ENCODE data around the gene BTK.

BTK gene

GRCh38 chrX:101417981-101418841 lies 32.2 kb upstream of the BTK start:
- Histone ChIP-seq H3K9me3 (ENCODE audit: severe bottlenecking) (no peaks in the 10 kb centered on the region), H3K4me3 (ENCODE audit: low read depth, low read length) (peak overlapping the region; percentile 51), H3K27me3 (ENCODE audit: insufficient read depth, low read depth, severe bottlenecking) (peaks cover 12% of the 10 kb centered on the region), H3K27ac (peak overlapping the region; percentile 86), H3K36me3 (no peaks in the 10 kb centered on the region; the same call in none of the 2 replicates)
- TF ChIP-seq CTCF (IDR thresholded peaks at IDR 0.05; ENCODE audit: low read depth, low read length): no peak
- peak; percentile 63 for DNase-seq

GRCh38 chrX:101417190-101417589 lies 31.2 kb upstream of the BTK start:
- no peak overlapping the region for H3K27ac ChIP-seq
- no peak for TF ChIP-seq CTCF (IDR thresholded peaks at IDR 0.05; ENCODE audit: low read depth, low read length)
- no peak overlapping the region for H3K4me3 ChIP-seq (ENCODE audit: low read depth, low read length)
- no peaks in the 10 kb centered on the region for H3K9me3 ChIP-seq (ENCODE audit: severe bottlenecking)
- no peak for DNase-seq
- H3K36me3 ChIP-seq: peaks cover 2% of the 10 kb centered on the region
- H3K27me3 ChIP-seq (ENCODE audit: insufficient read depth, low read depth, severe bottlenecking): peaks cover 12% of the 10 kb centered on the region

- Histone ChIP-seq H3K27me3 (ENCODE audit: insufficient read depth, low read depth, severe bottlenecking) (peaks cover 12% of the 10 kb centered on the region), H3K4me3 (ENCODE audit: low read depth, low read length) (no peak overlapping the region), H3K27ac (no peak overlapping the region), H3K9me3 (ENCODE audit: severe bottlenecking) (no peaks in the 10 kb centered on the region), H3K36me3 (peaks cover 2% of the 10 kb centered on the region)
- TF ChIP-seq CTCF (IDR thresholded peaks at IDR 0.05; ENCODE audit: low read depth, low read length): no peak
- DNase-seq: no peak
These were observed 30.7 kb upstream of the BTK start for GRCh38 chrX:101416691-101417090.

- peak; percentile 52 for TF ChIP-seq CTCF (IDR thresholded peaks at IDR 0.05; ENCODE audit: low read depth, low read length)
- H3K9me3 ChIP-seq (ENCODE audit: severe bottlenecking): no peaks in the 10 kb centered on the region
- no peak overlapping the region for H3K27ac ChIP-seq
- H3K36me3 ChIP-seq: peaks cover 2% of the 10 kb centered on the region
- peaks cover 12% of the 10 kb centered on the region for H3K27me3 ChIP-seq (ENCODE audit: insufficient read depth, low read depth, severe bottlenecking)
- DNase-seq: peak; percentile 22
- H3K4me3 ChIP-seq (ENCODE audit: low read depth, low read length): no peak overlapping the region
These were observed 29.5 kb upstream of the BTK start for GRCh38 chrX:101415180-101416145.

- TF ChIP-seq CTCF (IDR thresholded peaks at IDR 0.05; ENCODE audit: low read depth, low read length): no peak
- no peaks in the 10 kb centered on the region for H3K27me3 ChIP-seq (ENCODE audit: insufficient read depth, low read depth, severe bottlenecking)
- DNase-seq: no peak
These were observed 26.0 kb upstream of the BTK start for GRCh38 chrX:101411984-101412383.

More at GRCh38 chrX:101411984-101412383, 26.0 kb upstream of the BTK start:
- Histone ChIP-seq H3K27ac (no peak overlapping the region), H3K9me3 (ENCODE audit: severe bottlenecking) (no peaks in the 10 kb centered on the region), H3K36me3 (peaks cover 4% of the 10 kb centered on the region), H3K4me3 (ENCODE audit: low read depth, low read length) (no peak overlapping the region)
